Nephron (organoid): ENCODE measurements around the gene SETD7.

Experiments used
- H3K27ac Mint-ChIP-seq, 3 experiments: 2 replicates each; pipeline ENCODE4 v1.8.0; 2020; ENCODE audit warnings: mixed read lengths in 3 of 3, mild to moderate bottlenecking in 2 of 3, moderate library complexity in 1 of 3
- H3K27me3 Mint-ChIP-seq: 2 replicates; pipeline ENCODE4 v1.8.0; 2021; ENCODE audit warnings: low read depth, mild to moderate bottlenecking, moderate library complexity, mixed read lengths
- H3K36me3 Mint-ChIP-seq: 2 replicates; pipeline ENCODE4 v1.8.0; 2020; ENCODE audit warnings: low read depth, mixed read lengths
- H3K4me1 Mint-ChIP-seq: 2 replicates; pipeline ENCODE4 v1.8.0; 2020; ENCODE audit warnings: mixed read lengths
- H3K4me3 Mint-ChIP-seq, 3 experiments: 2 replicates each; pipeline ENCODE4 v1.8.0; 2020; ENCODE audit warnings: mild to moderate bottlenecking in 3 of 3, mixed read lengths in 3 of 3, moderate library complexity in 2 of 3
- H3K9me3 Mint-ChIP-seq: 2 replicates; pipeline ENCODE4 v1.8.0; 2020; ENCODE audit warnings: mixed read lengths
- TF ChIP-seq, protein P1 (sequence below), 3 experiments: fragments of 200-600 bp; sonication (generic); IDR thresholded peaks; one replicate each; pipeline ENCODE4 v1.5.0; 2021; ENCODE audit warnings: antibody characterized with exemption in 3 of 3; ENCODE audit not compliant: unreplicated experiment in 3 of 3

SETD7 gene

DNA sequence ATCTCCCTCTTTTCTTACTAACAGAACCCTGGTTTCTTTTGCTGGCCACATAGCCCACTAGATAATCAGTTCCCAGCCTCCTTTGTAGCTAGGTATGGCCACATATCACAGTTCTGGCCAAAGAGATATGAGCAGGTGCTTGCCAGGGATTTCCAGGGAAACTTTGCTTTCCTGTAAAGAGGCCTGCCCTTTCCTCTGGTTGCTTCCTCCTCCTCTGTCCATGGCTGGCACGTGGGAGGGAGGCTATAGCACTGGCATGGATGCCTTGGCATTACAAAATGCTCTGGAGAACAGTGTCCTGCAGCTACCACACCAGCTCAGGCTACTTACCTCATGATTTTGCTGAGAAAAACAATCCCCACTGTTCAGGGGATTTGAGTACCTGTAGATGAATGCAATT is 74.6 kb downstream of the SETD7 start:
- H3K4me3 Mint-ChIP-seq: no peak overlapping the region
- H3K27ac Mint-ChIP-seq: no peak overlapping the region
- H3K4me1 Mint-ChIP-seq: no peaks in the 10 kb centered on the region
- H3K9me3 Mint-ChIP-seq: no peaks in the 10 kb centered on the region
- H3K36me3 Mint-ChIP-seq: no peaks in the 10 kb centered on the region
- TF ChIP-seq, protein P1, sequence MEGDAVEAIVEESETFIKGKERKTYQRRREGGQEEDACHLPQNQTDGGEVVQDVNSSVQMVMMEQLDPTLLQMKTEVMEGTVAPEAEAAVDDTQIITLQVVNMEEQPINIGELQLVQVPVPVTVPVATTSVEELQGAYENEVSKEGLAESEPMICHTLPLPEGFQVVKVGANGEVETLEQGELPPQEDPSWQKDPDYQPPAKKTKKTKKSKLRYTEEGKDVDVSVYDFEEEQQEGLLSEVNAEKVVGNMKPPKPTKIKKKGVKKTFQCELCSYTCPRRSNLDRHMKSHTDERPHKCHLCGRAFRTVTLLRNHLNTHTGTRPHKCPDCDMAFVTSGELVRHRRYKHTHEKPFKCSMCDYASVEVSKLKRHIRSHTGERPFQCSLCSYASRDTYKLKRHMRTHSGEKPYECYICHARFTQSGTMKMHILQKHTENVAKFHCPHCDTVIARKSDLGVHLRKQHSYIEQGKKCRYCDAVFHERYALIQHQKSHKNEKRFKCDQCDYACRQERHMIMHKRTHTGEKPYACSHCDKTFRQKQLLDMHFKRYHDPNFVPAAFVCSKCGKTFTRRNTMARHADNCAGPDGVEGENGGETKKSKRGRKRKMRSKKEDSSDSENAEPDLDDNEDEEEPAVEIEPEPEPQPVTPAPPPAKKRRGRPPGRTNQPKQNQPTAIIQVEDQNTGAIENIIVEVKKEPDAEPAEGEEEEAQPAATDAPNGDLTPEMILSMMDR (IDR thresholded peaks at IDR 0.05; ENCODE audit: unreplicated experiment in 3 of 3): no peak
- H3K27me3 Mint-ChIP-seq: no peaks in the 10 kb centered on the region

DNA sequence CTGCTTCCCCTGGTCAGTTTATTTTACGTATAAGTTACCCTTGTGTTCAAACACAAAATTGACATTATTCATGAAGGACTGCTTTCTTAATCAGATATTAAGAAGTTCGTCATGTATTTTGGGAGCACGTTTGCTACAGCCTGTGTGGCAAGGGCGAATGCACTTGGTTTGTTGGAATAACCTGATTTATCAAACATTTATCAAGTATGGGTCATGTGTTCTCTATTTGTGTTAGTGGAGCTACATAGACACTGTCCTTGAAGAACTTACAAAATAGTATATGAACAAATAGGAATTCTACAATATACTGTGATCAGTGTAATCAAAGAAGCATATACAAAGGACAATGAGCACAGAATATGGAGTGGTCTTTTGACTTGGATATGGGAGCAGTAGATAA is 79.7 kb downstream of the SETD7 start:
- no peak overlapping the region for H3K4me3 Mint-ChIP-seq
- TF ChIP-seq, protein P1 (IDR thresholded peaks at IDR 0.05; ENCODE audit: unreplicated experiment in 3 of 3): no peak
- H3K4me1 Mint-ChIP-seq: no peaks in the 10 kb centered on the region
- H3K36me3 Mint-ChIP-seq: peaks cover 27% of the 10 kb centered on the region
- H3K9me3 Mint-ChIP-seq: peaks cover 7% of the 10 kb centered on the region
- no peaks in the 10 kb centered on the region for H3K27me3 Mint-ChIP-seq
- no peak overlapping the region for H3K27ac Mint-ChIP-seq

DNA sequence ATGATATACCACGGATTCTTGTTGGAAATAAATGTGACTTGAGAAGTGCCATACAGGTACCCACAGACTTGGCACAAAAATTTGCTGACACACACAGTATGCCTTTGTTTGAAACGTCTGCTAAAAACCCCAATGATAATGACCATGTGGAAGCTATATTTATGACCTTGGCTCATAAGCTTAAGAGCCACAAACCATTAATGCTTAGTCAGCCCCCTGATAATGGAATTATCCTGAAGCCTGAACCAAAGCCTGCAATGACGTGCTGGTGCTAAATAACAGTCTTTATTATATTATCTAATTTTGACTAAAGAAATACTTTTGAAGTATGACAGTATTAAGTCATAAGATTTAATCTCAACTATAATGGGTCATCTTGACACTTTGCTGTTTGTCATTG is 83.2 kb downstream of the SETD7 start:
- H3K36me3 Mint-ChIP-seq: peaks cover 62% of the 10 kb centered on the region
- H3K27me3 Mint-ChIP-seq: no peaks in the 10 kb centered on the region
- no peaks in the 10 kb centered on the region for H3K4me1 Mint-ChIP-seq
- H3K9me3 Mint-ChIP-seq: peaks cover 39% of the 10 kb centered on the region
- no peak overlapping the region for H3K4me3 Mint-ChIP-seq
- TF ChIP-seq, protein P1 (IDR thresholded peaks at IDR 0.05; ENCODE audit: unreplicated experiment in 3 of 3): no peak
- no peak overlapping the region for H3K27ac Mint-ChIP-seq

DNA sequence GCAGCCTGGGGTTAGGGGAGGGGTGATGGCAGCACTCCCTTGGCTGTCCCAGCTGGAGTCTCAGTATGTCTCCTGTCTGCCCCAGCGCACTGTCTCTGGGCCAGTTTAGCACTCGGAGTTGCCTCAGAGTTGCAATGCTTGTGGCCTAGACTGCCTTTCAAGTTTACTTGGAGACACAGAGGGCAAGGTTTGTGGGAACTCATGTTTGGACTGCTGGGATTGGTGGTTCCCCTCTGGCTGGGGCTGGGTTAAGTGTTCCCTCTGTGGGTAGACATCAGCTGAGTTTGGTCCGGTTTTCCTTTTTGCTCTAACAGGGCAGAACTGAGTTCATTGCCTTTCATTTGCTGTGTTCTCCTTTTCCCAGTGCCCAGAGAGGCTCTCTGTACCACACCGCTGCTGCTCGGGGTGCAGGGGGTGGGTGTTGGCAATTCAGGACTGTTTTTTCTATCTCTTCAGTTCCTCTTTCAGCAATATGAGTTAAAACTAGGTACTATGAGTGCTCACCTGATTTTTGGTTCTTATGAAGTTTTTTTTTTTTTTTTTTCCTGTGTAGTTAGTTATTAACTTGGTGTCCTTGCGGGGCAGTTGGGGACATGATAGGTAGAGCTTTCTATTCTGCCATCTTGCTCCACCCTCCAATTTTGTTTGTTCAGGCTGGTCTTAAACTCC is 84.9 kb downstream of the SETD7 start:
- Mint-ChIP-seq H3K36me3 (peaks cover 63% of the 10 kb centered on the region), H3K27ac (no peak overlapping the region), H3K27me3 (no peaks in the 10 kb centered on the region), H3K9me3 (peaks cover 40% of the 10 kb centered on the region), H3K4me1 (no peaks in the 10 kb centered on the region), H3K4me3 (no peak overlapping the region)
- TF ChIP-seq, protein P1 (IDR thresholded peaks at IDR 0.05; ENCODE audit: unreplicated experiment in 3 of 3): no peak

DNA sequence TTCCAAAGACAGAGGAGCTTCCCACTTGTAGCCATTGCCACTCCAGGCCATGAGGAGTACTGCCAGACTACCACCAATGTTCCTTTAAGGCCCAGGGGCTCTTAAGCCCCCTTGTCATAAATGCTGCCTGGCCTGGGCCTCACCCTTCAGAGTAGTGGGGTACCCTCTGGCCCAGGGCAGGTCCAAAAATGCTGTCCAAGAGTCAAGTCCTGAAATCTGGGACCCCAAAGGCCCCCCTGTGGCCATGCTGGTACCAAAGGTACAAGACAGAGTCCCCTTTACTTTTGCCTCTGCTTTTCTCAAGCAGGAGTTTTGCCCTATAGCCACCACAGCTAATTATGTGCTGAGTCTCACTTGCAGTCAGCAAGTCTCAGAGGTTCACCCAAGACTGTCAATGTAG is 85.7 kb downstream of the SETD7 start:
- H3K4me1 Mint-ChIP-seq: no peaks in the 10 kb centered on the region
- H3K9me3 Mint-ChIP-seq: peaks cover 40% of the 10 kb centered on the region
- no peak overlapping the region for H3K4me3 Mint-ChIP-seq
- H3K27ac Mint-ChIP-seq: no peak overlapping the region
- H3K36me3 Mint-ChIP-seq: peaks cover 63% of the 10 kb centered on the region
- TF ChIP-seq, protein P1 (IDR thresholded peaks at IDR 0.05; ENCODE audit: unreplicated experiment in 3 of 3): no peak
- H3K27me3 Mint-ChIP-seq: no peaks in the 10 kb centered on the region

DNA sequence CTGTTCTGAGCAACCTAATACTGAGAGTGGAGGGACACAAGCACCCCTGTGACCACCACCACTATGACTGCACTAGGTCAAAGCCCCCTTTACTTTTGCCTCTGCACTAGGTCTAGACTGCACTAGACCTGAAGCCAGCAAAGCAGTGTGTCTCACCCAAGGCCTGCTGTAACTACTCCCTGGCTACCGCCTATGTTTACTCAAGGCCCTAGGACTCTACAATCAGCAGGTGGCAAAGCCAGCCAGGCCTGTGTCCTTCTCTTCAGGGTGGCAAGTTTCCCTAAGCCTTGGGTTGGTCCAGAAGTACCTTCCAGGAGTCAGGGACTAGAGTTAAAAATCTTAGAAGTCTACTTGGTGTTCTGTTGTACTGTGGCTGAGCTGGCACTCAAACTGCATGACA is 86.2 kb downstream of the SETD7 start:
- no peaks in the 10 kb centered on the region for H3K4me1 Mint-ChIP-seq
- no peaks in the 10 kb centered on the region for H3K27me3 Mint-ChIP-seq
- TF ChIP-seq, protein P1 (IDR thresholded peaks at IDR 0.05; ENCODE audit: unreplicated experiment in 3 of 3): no peak

More for the DNA sequence above, 86.2 kb downstream of the SETD7 start:
- H3K9me3 Mint-ChIP-seq: peaks cover 42% of the 10 kb centered on the region
- H3K27ac Mint-ChIP-seq: no peak overlapping the region
- H3K36me3 Mint-ChIP-seq: peaks cover 63% of the 10 kb centered on the region
- H3K4me3 Mint-ChIP-seq: no peak overlapping the region
